ENCODE results near the gene LRRC43. TPM values are rescaled to one million over a fixed set of nuclear protein-coding genes. Genes with fewer than 3 reads are reported as not detected.

The LRRC43 gene
- total and polyA plus RNA-seq, 8 donors, result 1.3 to 2.2 TPM; not detected in 6

DNA sequence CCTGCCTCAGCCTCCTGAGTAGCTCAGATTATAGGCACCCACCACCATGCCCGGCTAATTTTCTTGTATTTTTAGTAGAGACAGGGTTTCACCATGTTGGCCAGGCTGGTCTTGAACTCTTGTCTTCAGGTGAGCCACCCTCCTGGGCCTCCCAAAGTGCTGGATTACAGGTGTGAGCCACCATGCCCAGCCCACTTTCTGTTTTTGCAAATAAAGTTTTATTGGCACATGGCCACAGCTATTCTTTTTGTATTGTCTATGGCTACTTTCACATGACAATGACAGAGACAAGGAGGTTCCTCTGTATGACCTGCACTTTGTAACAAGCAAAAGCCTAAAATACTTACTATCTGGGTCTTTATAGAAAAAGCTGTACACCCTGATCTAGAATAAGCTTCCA, 62.6 kb downstream of the LRRC43 start:
- WGBS, 5 donors, result 90 to 100% (median 98%) methylated on average over 1 of the region's 1 CpG
- Histone ChIP-seq H3K9me3 (no peaks in the 10 kb centered on the region), H3K27ac (peak overlapping the region in 1 of 5 donors; percentile 2), H3K4me1 (no peaks in the 10 kb centered on the region), H3K36me3 (peaks cover 21 to 87% (median 79%) of the 10 kb centered on the region in 4 donors), H3K4me3 (no peak overlapping the region), H3K27me3 (no peaks in the 10 kb centered on the region)
- DNase-seq, result no peak
- intact Hi-C loops (cut with DNase I; ENCODE audit: low total_unique reads), result no loop called here
- TF ChIP-seq POLR2A (IDR thresholded peaks at IDR 0.05) (no peak), POLR2AphosphoS5 (IDR thresholded peaks at IDR 0.05) (no peak)

DNA sequence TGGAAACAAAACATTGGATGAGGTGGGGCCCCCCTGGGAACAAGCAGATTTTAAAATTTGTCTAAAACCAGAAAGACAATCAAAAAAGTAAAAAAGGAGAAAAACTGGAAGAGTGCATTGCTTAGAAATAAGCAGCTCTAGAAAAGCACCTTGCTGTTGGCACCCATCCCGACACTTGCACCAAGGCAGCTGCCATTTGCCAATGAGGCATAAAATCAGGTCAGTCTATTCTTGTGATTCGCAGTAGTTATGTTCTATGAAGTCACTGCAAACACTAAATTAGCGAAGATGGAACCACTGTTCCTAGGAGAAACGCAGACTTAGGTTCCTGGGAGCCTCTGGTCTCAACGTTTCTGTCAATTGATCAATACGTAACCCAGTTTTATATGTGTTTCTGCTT, 67.1 kb downstream of the LRRC43 start:
- 93 to 96% (median 95%) methylated on average over 6 of the region's 6 CpGs for WGBS, 5 donors
- intact Hi-C loops (cut with DNase I; ENCODE audit: low total_unique reads), result no loop called here
- H3K27ac ChIP-seq, result no peak overlapping the region
- H3K4me1 ChIP-seq, result no peaks in the 10 kb centered on the region
- no peak overlapping the region for H3K4me3 ChIP-seq
- TF ChIP-seq, protein P1, sequence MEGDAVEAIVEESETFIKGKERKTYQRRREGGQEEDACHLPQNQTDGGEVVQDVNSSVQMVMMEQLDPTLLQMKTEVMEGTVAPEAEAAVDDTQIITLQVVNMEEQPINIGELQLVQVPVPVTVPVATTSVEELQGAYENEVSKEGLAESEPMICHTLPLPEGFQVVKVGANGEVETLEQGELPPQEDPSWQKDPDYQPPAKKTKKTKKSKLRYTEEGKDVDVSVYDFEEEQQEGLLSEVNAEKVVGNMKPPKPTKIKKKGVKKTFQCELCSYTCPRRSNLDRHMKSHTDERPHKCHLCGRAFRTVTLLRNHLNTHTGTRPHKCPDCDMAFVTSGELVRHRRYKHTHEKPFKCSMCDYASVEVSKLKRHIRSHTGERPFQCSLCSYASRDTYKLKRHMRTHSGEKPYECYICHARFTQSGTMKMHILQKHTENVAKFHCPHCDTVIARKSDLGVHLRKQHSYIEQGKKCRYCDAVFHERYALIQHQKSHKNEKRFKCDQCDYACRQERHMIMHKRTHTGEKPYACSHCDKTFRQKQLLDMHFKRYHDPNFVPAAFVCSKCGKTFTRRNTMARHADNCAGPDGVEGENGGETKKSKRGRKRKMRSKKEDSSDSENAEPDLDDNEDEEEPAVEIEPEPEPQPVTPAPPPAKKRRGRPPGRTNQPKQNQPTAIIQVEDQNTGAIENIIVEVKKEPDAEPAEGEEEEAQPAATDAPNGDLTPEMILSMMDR (IDR thresholded peaks at IDR 0.05), result no peak
- TF ChIP-seq EP300 (IDR thresholded peaks at IDR 0.05) (no peak), POLR2AphosphoS5 (IDR thresholded peaks at IDR 0.05) (no peak), POLR2A (IDR thresholded peaks at IDR 0.05) (no peak)
- peaks cover 35 to 79% (median 66%) of the 10 kb centered on the region in 4 donors for H3K36me3 ChIP-seq
- DNase-seq, result no peak
- H3K27me3 ChIP-seq, result no peaks in the 10 kb centered on the region
- H3K9me3 ChIP-seq, result no peaks in the 10 kb centered on the region

DNA sequence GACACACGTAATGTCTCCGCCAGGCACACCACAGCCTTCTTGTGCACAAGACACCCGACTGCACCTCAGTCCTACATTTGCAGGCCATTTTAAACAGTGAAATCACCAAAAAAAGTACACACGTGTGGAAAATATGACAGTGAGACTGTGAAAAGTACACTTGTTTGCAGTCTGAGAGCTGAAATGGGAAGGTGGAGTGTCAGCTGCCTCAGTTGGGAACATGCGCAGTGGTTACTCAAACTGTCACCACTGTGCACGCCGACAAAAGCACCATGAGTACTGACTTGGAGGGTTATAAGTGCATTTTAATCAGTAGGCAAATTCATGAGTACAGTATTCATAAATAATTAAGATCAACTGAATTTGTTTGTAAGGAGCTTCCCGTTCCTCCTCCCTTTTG, 67.6 kb downstream of the LRRC43 start:
- H3K27ac ChIP-seq, result no peak overlapping the region
- no peak for DNase-seq
- H3K4me3 ChIP-seq, result no peak overlapping the region
- H3K27me3 ChIP-seq, result no peaks in the 10 kb centered on the region
- peaks cover 36 to 80% (median 67%) of the 10 kb centered on the region in 4 donors for H3K36me3 ChIP-seq
- intact Hi-C loops (cut with DNase I; ENCODE audit: low total_unique reads), result no loop called here
- no peaks in the 10 kb centered on the region for H3K4me1 ChIP-seq
- TF ChIP-seq EP300 (IDR thresholded peaks at IDR 0.05) (no peak), POLR2AphosphoS5 (IDR thresholded peaks at IDR 0.05) (no peak), POLR2A (IDR thresholded peaks at IDR 0.05) (no peak)
- TF ChIP-seq, protein P1 (IDR thresholded peaks at IDR 0.05), result no peak
- no peaks in the 10 kb centered on the region for H3K9me3 ChIP-seq
- 94 to 98% (median 95%) methylated on average over 8 of the region's 8 CpGs for WGBS, 5 donors

Small RNA genes within 50 kb of the gene (small RNA-seq; reads per million reads assigned to genes)
- 0 to 1.2 (median 0.20) reads per million in 4 donors for gene DIABLO

Other genes with a start within 250 kb of the LRRC43 start
- 10 to 100 TPM in 1 of 5 donors, 1 to 10 TPM in 4; 2.0 to 11.6 (median 2.9) TPM for gene BCL7A, start 161.2 kb upstream of the LRRC43 start, total RNA-seq
- gene BCL7A, start 161.2 kb upstream of the LRRC43 start, polyA plus RNA-seq, result 1 to 10 TPM; 1.5 to 3.4 (median 2.6) TPM
- 100 to 1,000 TPM in 1 of 5 donors, 10 to 100 TPM in 4; 34.5 to 140 (median 37.1) TPM for gene MLXIP, start 104.4 kb upstream of the LRRC43 start, total RNA-seq
- gene MLXIP, start 104.4 kb upstream of the LRRC43 start, polyA plus RNA-seq, result 10 to 100 TPM; 12.3 to 28.0 (median 16.6) TPM
- gene IL31, start 8.9 kb upstream of the LRRC43 start, total RNA-seq, result not detected
- not detected for gene IL31, start 8.9 kb upstream of the LRRC43 start, polyA plus RNA-seq
- gene B3GNT4, start 20.6 kb downstream of the LRRC43 start, total RNA-seq, result under 1 TPM in 1 of 5 donors, not detected in 4; 0.58 TPM
- under 1 TPM; 0.61 to 0.81 (median 0.63) TPM for gene B3GNT4, start 20.6 kb downstream of the LRRC43 start, polyA plus RNA-seq
- gene DIABLO, start 42.9 kb downstream of the LRRC43 start, total RNA-seq, result 10 to 100 TPM; 11.9 to 62.2 (median 50.7) TPM
- gene DIABLO, start 42.9 kb downstream of the LRRC43 start, polyA plus RNA-seq, result 10 to 100 TPM; 36.1 to 41.8 (median 41.4) TPM
- gene VPS33A, start 83.4 kb downstream of the LRRC43 start, total RNA-seq, result 10 to 100 TPM; 10.3 to 45.8 (median 16.9) TPM
- gene VPS33A, start 83.4 kb downstream of the LRRC43 start, polyA plus RNA-seq, result 10 to 100 TPM in 1 of 3 donors, 1 to 10 TPM in 2; 6.1 to 12.1 (median 7.4) TPM
- 100 to 1,000 TPM in 1 of 5 donors, 10 to 100 TPM in 4; 66.6 to 133 (median 87.5) TPM for gene CLIP1, start 239.5 kb downstream of the LRRC43 start, total RNA-seq
- gene CLIP1, start 239.5 kb downstream of the LRRC43 start, polyA plus RNA-seq, result 10 to 100 TPM; 16.0 to 16.7 (median 16.2) TPM